ENCODE measurements around the gene L3MBTL4.

Gene L3MBTL4

GRCh38 chr18:6021306-6022073, 393.2 kb downstream of the L3MBTL4 start:
- DNase-seq, result no peak

GRCh38 chr18:6018671-6019070, 396.0 kb downstream of the L3MBTL4 start:
- no peak for DNase-seq

- DNase-seq, result no peak
Observed at GRCh38 chr18:6017171-6017570, 397.5 kb downstream of the L3MBTL4 start.

GRCh38 chr18:6015364-6015763, 399.3 kb downstream of the L3MBTL4 start:
- no peak for DNase-seq

GRCh38 chr18:6013171-6013810, 401.4 kb downstream of the L3MBTL4 start:
- DNase-seq, result no peak

- no peak for DNase-seq
Observed at GRCh38 chr18:6010921-6011320, 403.8 kb downstream of the L3MBTL4 start.

- no peak for DNase-seq
Observed at GRCh38 chr18:6010284-6010683, 404.4 kb downstream of the L3MBTL4 start.

GRCh38 chr18:6009756-6010155, 405.0 kb downstream of the L3MBTL4 start:
- DNase-seq, result no peak

GRCh38 chr18:6004683-6005082, 410.0 kb downstream of the L3MBTL4 start:
- DNase-seq, result no peak

GRCh38 chr18:6004119-6004518, 410.6 kb downstream of the L3MBTL4 start:
- DNase-seq, result no peak

- no peak for DNase-seq
Observed at GRCh38 chr18:6001867-6002266, 412.8 kb downstream of the L3MBTL4 start.

GRCh38 chr18:5998907-5999306, 415.8 kb downstream of the L3MBTL4 start:
- no peak for DNase-seq

- DNase-seq, result no peak
Observed at GRCh38 chr18:5998166-5998881, 416.4 kb downstream of the L3MBTL4 start.

- DNase-seq, result no peak
Observed at GRCh38 chr18:5997361-5997760, 417.4 kb downstream of the L3MBTL4 start.

- no peak for DNase-seq
Observed at GRCh38 chr18:5995626-5996025, 419.1 kb downstream of the L3MBTL4 start.

- no peak for DNase-seq
Observed at GRCh38 chr18:5993938-5994337, 420.8 kb downstream of the L3MBTL4 start.

- no peak for DNase-seq
Observed at GRCh38 chr18:5992381-5992780, 422.3 kb downstream of the L3MBTL4 start.

- DNase-seq, result no peak
Observed at GRCh38 chr18:5987249-5987648, 427.5 kb downstream of the L3MBTL4 start.

- DNase-seq, result no peak
Observed at GRCh38 chr18:5986257-5986931, 428.3 kb downstream of the L3MBTL4 start.

- no peak for DNase-seq
Observed at GRCh38 chr18:5984245-5984644, 430.5 kb downstream of the L3MBTL4 start.

- DNase-seq, result no peak
Observed at GRCh38 chr18:5983488-5983887, 431.2 kb downstream of the L3MBTL4 start.

GRCh38 chr18:5982332-5982731, 432.4 kb downstream of the L3MBTL4 start:
- DNase-seq, result no peak

- DNase-seq, result no peak
Observed at GRCh38 chr18:5980721-5981120, 434.0 kb downstream of the L3MBTL4 start.
